ENCODE results near the gene MICOS13.

MICOS13 gene

GRCh38 chr19:5666921-5667610 lies 13.2 kb downstream of the MICOS13 start:
- DNase-seq, result no peak

- no peak for DNase-seq
Measured at GRCh38 chr19:5665781-5666513, 14.4 kb downstream of the MICOS13 start.

- DNase-seq, result no peak
Measured at GRCh38 chr19:5664515-5664914, 15.8 kb downstream of the MICOS13 start.

GRCh38 chr19:5663904-5664303 lies 16.4 kb downstream of the MICOS13 start:
- no peak for DNase-seq

GRCh38 chr19:5661483-5661882 lies 18.8 kb downstream of the MICOS13 start:
- DNase-seq, result no peak

- DNase-seq, result no peak
Measured at GRCh38 chr19:5655412-5655811, 24.9 kb downstream of the MICOS13 start.

- DNase-seq, result no peak
Measured at GRCh38 chr19:5654931-5655330, 25.4 kb downstream of the MICOS13 start.

- DNase-seq, result no peak
Measured at GRCh38 chr19:5652261-5652660, 28.1 kb downstream of the MICOS13 start.

GRCh38 chr19:5651361-5651760 lies 29.0 kb downstream of the MICOS13 start:
- no peak for DNase-seq

GRCh38 chr19:5648464-5648863 lies 31.9 kb downstream of the MICOS13 start:
- no peak for DNase-seq

- no peak for DNase-seq
Measured at GRCh38 chr19:5646703-5647102, 33.6 kb downstream of the MICOS13 start.

GRCh38 chr19:5645409-5645808 lies 34.9 kb downstream of the MICOS13 start:
- DNase-seq, result no peak

GRCh38 chr19:5644037-5644436 lies 36.3 kb downstream of the MICOS13 start:
- DNase-seq, result no peak

GRCh38 chr19:5643060-5643459 lies 37.3 kb downstream of the MICOS13 start:
- DNase-seq, result no peak

- no peak for DNase-seq
Measured at GRCh38 chr19:5642204-5642603, 38.1 kb downstream of the MICOS13 start.

- DNase-seq, result no peak
Measured at GRCh38 chr19:5641171-5641570, 39.1 kb downstream of the MICOS13 start.

GRCh38 chr19:5637971-5638370 lies 42.3 kb downstream of the MICOS13 start:
- DNase-seq, result no peak

GRCh38 chr19:5635427-5635826 lies 44.9 kb downstream of the MICOS13 start:
- DNase-seq, result no peak

GRCh38 chr19:5632657-5633056 lies 47.7 kb downstream of the MICOS13 start:
- DNase-seq, result no peak

- DNase-seq, result no peak
Measured at GRCh38 chr19:5632241-5632612, 48.1 kb downstream of the MICOS13 start.

- DNase-seq, result no peak
Measured at GRCh38 chr19:5631567-5632240, 48.6 kb downstream of the MICOS13 start.

- DNase-seq, result no peak
Measured at GRCh38 chr19:5628919-5629481, 51.3 kb downstream of the MICOS13 start.

GRCh38 chr19:5628461-5628860 lies 51.9 kb downstream of the MICOS13 start:
- DNase-seq, result no peak

Measured in NCI-H510A (cell line).